ENCODE results near the gene PALLD. TPM values are rescaled to one million over a fixed set of nuclear protein-coding genes. Genes with fewer than 3 reads are reported as not detected.

The PALLD gene
- total RNA-seq, 1 experiment from 2014 or later: 166 TPM

DNA sequence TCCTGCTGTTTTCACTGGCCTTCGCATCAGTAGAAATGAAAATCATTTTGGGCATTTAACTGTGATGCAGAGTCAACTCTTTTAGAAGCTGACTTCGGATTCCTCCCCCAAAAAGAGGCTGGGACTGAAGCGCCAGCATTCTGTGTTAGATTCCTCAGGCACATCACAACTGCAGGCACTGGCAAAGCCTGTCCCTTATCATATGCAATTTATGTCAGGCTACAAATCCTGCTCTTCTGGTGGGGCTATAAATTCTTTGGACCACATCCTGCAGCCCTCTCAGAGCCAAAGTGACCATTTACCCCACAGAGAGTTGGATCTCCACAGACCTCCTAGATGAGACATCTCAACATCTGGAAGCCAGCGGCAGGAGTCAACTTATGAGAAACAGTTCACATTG is 374.8 kb downstream of the PALLD start:
- Histone ChIP-seq H3K27me3 (ENCODE audit: insufficient read depth, low read length) (no peaks in the 10 kb centered on the region), H3K9me3 (ENCODE audit: control insufficient read depth in 1 of 2, insufficient read depth in 1 of 2, low read depth in 1 of 2, low read length in 2 of 2) (no peaks in the 10 kb centered on the region), H3K9me2 (ENCODE audit: insufficient read depth) (no peaks in the 10 kb centered on the region), H4K20me1 (ENCODE audit: insufficient read depth) (0 out of 2 replicates have a peak, but pooled peaks cover 4% of the 10 kb centered on the region), H3K9ac (ENCODE audit: low read length) (no peak overlapping the region), H3K4me3 (replicated peaks in 1 of 2; ENCODE audit: low read depth in 1 of 2, low read length in 2 of 2) (no peak overlapping the region), H3K79me2 (ENCODE audit: insufficient read depth, low read length) (peaks cover 79% of the 10 kb centered on the region), H3K4me1 (ENCODE audit: control insufficient read depth in 1 of 2, insufficient read depth in 2 of 2, low read length in 2 of 2) (no peaks in the 10 kb centered on the region), H2AFZ (ENCODE audit: low read depth, low read length, poor library complexity, severe bottlenecking) (no peak overlapping the region), H3K27ac (ENCODE audit: low read depth, low read length) (no peak overlapping the region), H3K4me2 (ENCODE audit: low read length) (no peak overlapping the region), H3K36me3 (ENCODE audit: control insufficient read depth in 1 of 2, insufficient read depth in 2 of 2, low read length in 2 of 2) (peaks cover 3 to 7% of the 10 kb centered on the region in 2 experiments)
- no peak for DNase-seq (ENCODE audit: low read depth, low spot score)
- TF ChIP-seq POLR2AphosphoS5 (IDR thresholded peaks at IDR 0.05; ENCODE audit: low read depth, low read length): no peak
- no peak for TF ChIP-seq EGR1 (IDR thresholded peaks at IDR 0.05; ENCODE audit: low read depth)
- RAD21 ChIA-PET (ENCODE audit: low non-redundant PET in 1 of 2, low total read pairs in 2 of 2, uncharacterized antibody in 2 of 2, unreplicated experiment in 2 of 2): no interaction called here
- CTCF ChIA-PET: no interaction called here
- POLR2A ChIA-PET: no interaction called here
- ATAC-seq: no peak
- BruUV-seq (replicated peaks): no TSS peak
- intact Hi-C loops (cut with micrococcal nuclease): no loop called here

DNA sequence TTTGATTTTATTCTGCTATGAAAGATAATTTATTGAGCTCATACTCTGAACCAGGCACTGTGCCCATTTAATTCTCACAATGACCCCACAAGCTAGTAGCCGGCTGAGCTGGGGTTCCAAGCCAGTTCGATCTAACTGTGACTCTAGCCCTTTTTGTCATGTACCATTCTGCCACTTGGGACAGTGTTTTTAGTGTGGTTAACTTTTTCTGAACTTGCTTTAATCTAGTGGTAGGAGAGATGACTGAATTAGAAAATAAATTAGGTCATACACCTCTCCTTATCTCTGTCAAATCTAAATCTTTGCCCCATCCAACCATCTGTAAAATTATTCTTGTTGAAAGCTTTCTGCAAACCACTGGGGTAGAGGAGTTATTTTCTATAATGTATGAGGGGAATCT is 377.2 kb downstream of the PALLD start:
- ATAC-seq: no peak
- CTCF ChIA-PET: no interaction called here
- RAD21 ChIA-PET (ENCODE audit: low non-redundant PET in 1 of 2, low total read pairs in 2 of 2, uncharacterized antibody in 2 of 2, unreplicated experiment in 2 of 2): no interaction called here

DNA sequence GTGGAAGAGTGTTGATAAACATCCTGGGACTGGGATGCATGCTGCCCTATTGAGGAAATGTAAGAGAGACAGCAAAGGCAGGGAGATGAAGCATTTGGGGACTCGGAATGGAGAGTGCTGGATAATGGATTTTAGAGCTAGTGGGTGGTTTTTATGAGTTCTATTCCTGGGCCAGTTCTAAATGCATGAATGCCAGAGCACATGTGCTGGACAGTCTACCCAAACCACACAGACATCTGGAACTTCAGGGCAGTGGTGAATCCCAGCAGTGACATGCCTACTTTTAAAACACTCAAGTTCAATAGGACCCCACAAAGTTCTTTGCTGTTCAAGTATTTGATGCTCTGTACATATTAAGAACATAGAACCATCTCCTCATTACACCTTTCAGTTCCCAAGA is 379.3 kb downstream of the PALLD start:
- ATAC-seq: no peak

More for the DNA sequence above, 377.2 kb downstream of the PALLD start:
- peaks cover 7 to 12% of the 10 kb centered on the region in 2 experiments for H3K36me3 ChIP-seq (ENCODE audit: control insufficient read depth in 1 of 2, insufficient read depth in 2 of 2, low read length in 2 of 2)
- POLR2A ChIA-PET: no interaction called here
- H3K4me2 ChIP-seq (ENCODE audit: low read length): no peak overlapping the region
- no peaks in the 10 kb centered on the region for H3K4me1 ChIP-seq (ENCODE audit: control insufficient read depth in 1 of 2, insufficient read depth in 2 of 2, low read length in 2 of 2)
- no peak for TF ChIP-seq EZH2phosphoT487 (IDR thresholded peaks at IDR 0.05; ENCODE audit: borderline replicate concordance)
- TF ChIP-seq ZNF274 (IDR thresholded peaks at IDR 0.05; ENCODE audit: low read depth, low read length): no peak
- no peak for TF ChIP-seq EZH2 (IDR thresholded peaks at IDR 0.05)
- H4K20me1 ChIP-seq (ENCODE audit: insufficient read depth): 0 out of 2 replicates have a peak, but pooled peaks cover 4% of the 10 kb centered on the region
- H3K79me2 ChIP-seq (ENCODE audit: insufficient read depth, low read length): peaks cover 54% of the 10 kb centered on the region
- H3K27me3 ChIP-seq (ENCODE audit: insufficient read depth, low read length): no peaks in the 10 kb centered on the region
- H3K9me3 ChIP-seq (ENCODE audit: control insufficient read depth in 1 of 2, insufficient read depth in 1 of 2, low read depth in 1 of 2, low read length in 2 of 2): no peaks in the 10 kb centered on the region
- no peak overlapping the region for H3K4me3 ChIP-seq (replicated peaks in 1 of 2; ENCODE audit: low read depth in 1 of 2, low read length in 2 of 2)
- no peak for DNase-seq (ENCODE audit: low read depth, low spot score)
- no TSS peak for BruUV-seq (replicated peaks)
- intact Hi-C loops (cut with micrococcal nuclease): no loop called here
- no peaks in the 10 kb centered on the region for H3K9me2 ChIP-seq (ENCODE audit: insufficient read depth)
- H3K27ac ChIP-seq (ENCODE audit: low read depth, low read length): no peak overlapping the region
- no peak overlapping the region for H2AFZ ChIP-seq (ENCODE audit: low read depth, low read length, poor library complexity, severe bottlenecking)
- no peak overlapping the region for H3K9ac ChIP-seq (ENCODE audit: low read length)

More for the DNA sequence above, 379.3 kb downstream of the PALLD start:
- ChIA-PET CTCF (no interaction called here), POLR2A (no interaction called here), RAD21 (ENCODE audit: low non-redundant PET in 1 of 2, low total read pairs in 2 of 2, uncharacterized antibody in 2 of 2, unreplicated experiment in 2 of 2) (no interaction called here)
- H3K27ac ChIP-seq (ENCODE audit: low read depth, low read length): no peak overlapping the region
- no peak for DNase-seq (ENCODE audit: low read depth, low spot score)
- no peaks in the 10 kb centered on the region for H3K9me2 ChIP-seq (ENCODE audit: insufficient read depth)
- no peak overlapping the region for H3K4me3 ChIP-seq (replicated peaks in 1 of 2; ENCODE audit: low read depth in 1 of 2, low read length in 2 of 2)
- peaks cover 47% of the 10 kb centered on the region for H3K79me2 ChIP-seq (ENCODE audit: insufficient read depth, low read length)
- H3K36me3 ChIP-seq (ENCODE audit: control insufficient read depth in 1 of 2, insufficient read depth in 2 of 2, low read length in 2 of 2): peaks cover 9 to 21% of the 10 kb centered on the region in 2 experiments
- no peak overlapping the region for H2AFZ ChIP-seq (ENCODE audit: low read depth, low read length, poor library complexity, severe bottlenecking)
- no peaks in the 10 kb centered on the region for H3K9me3 ChIP-seq (ENCODE audit: control insufficient read depth in 1 of 2, insufficient read depth in 1 of 2, low read depth in 1 of 2, low read length in 2 of 2)
- H4K20me1 ChIP-seq (ENCODE audit: insufficient read depth): 0 out of 2 replicates have a peak, but pooled peaks cover 4% of the 10 kb centered on the region
- no peak overlapping the region for H3K9ac ChIP-seq (ENCODE audit: low read length)
- intact Hi-C loops (cut with micrococcal nuclease): no loop called here
- no TSS peak for BruUV-seq (replicated peaks)
- no peaks in the 10 kb centered on the region for H3K27me3 ChIP-seq (ENCODE audit: insufficient read depth, low read length)
- H3K4me2 ChIP-seq (ENCODE audit: low read length): no peak overlapping the region
- TF ChIP-seq FOSL1 (IDR thresholded peaks at IDR 0.05; ENCODE audit: low read depth): no peak
- TF ChIP-seq POLR2AphosphoS5 (IDR thresholded peaks at IDR 0.05; ENCODE audit: low read depth, low read length): no peak
- TF ChIP-seq ZFX (IDR thresholded peaks at IDR 0.05): no peak
- TF ChIP-seq CEBPB (IDR thresholded peaks at IDR 0.05; ENCODE audit: low read depth): no peak
- H3K4me1 ChIP-seq (ENCODE audit: control insufficient read depth in 1 of 2, insufficient read depth in 2 of 2, low read length in 2 of 2): no peaks in the 10 kb centered on the region
